ENCODE data around the gene PUSL1. TPM values are rescaled to one million over a fixed set of nuclear protein-coding genes. Genes with fewer than 3 reads are reported as not detected.

The PUSL1 gene
- total RNA-seq, 2 experiments from 2014 or later, result 24.0 to 26.2 TPM

GRCh38 chr1:1348420-1349255 lies 40.2 kb downstream of the PUSL1 start:
- Mint-ChIP-seq H3K4me1 (ENCODE audit: low read depth) (peaks cover 27% of the 10 kb centered on the region), H3K36me3 (ENCODE audit: low read depth) (no peaks in the 10 kb centered on the region), H3K9me3 (ENCODE audit: insufficient read depth) (no peaks in the 10 kb centered on the region), H3K27ac (peak overlapping the region; percentile 57), H3K27me3 (ENCODE audit: low read depth) (peaks cover 15% of the 10 kb centered on the region), H3K4me3 (peak overlapping the region; percentile 70)
- CTCF ChIA-PET, result interaction anchor here (1.0 to 2.6 kb wide), 4 partner anchors 15 to 226 kb away, joined by 3 to 12 read pairs (median 6); partner anchors contain the start of gene AURKAIP1
- ATAC-seq (peak; percentile 47), DNase-seq (no peak)
- POLR2A ChIA-PET, result interaction anchor here (0.6 kb wide), 1 partner anchor 72 kb away, joined by 3 read pairs; no protein-coding TSS in a partner anchor

DNA sequence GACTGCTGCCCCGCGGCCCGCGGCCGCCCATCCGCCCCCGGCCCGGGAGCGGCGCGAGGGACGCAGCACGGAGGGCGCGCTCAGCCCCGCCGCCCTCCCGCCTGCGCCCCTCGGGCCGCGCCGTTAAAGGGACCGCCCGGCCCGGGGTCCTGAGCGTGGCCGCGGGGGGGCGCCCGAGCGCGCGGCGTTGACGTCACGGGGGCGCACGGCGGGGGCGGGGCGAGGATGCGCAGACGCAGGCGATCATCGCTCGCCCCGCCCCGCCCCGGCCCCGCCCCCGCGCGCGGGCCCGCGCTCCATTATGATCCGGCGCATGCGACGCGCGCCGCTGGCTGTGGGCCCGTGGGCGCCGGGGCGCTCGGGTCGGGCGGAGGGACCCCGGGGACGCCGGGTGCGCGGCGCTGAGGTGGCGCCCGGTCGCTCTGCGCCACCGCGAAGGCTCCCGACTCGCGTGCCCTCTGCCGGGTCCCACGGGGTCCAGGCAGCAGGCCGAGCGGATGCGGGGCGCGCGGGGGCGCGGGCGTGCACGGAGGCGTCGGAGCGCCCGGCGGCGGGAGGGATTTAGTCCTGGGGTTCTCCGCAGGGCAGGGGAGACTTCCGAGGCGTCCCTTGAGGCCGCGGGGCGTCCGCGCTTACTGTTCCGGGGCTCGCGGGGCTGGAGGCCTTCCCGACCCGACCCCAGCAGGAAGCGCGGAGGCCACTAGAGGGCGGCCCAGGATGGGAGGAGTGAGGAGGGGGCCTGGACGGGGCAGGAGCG lies 41.0 kb downstream of the PUSL1 start, which contains the start of gene DVL1:
Gene DVL1, minus strand, starts transcription at position 163 of the 757 bp plus-strand sequence. CDS start 353 bp downstream, outside the sequence.
- ChIA-PET POLR2A (no interaction called here), CTCF (interaction anchor here (1.9 to 2.6 kb wide), 2 partner anchors 22 to 26 kb away, joined by 8 to 12 read pairs; partner anchors contain the start of gene AURKAIP1)
- Mint-ChIP-seq H3K27me3 (ENCODE audit: low read depth) (peaks cover 21% of the 10 kb centered on the region), H3K36me3 (ENCODE audit: low read depth) (no peaks in the 10 kb centered on the region), H3K27ac (peak within 1 kb of the TSS; percentile 57), H3K4me3 (peak within 1 kb of the TSS; percentile 70), H3K4me1 (ENCODE audit: low read depth) (peaks cover 29% of the 10 kb centered on the region), H3K9me3 (ENCODE audit: insufficient read depth) (no peaks in the 10 kb centered on the region)
- DNase-seq, result peak; percentile 73
- ATAC-seq, result peak; percentile 84

GRCh38 chr1:1351511-1352427 lies 43.4 kb downstream of the PUSL1 start:
- peaks cover 21% of the 10 kb centered on the region for H3K27me3 Mint-ChIP-seq (ENCODE audit: low read depth)
- ATAC-seq (no peak), DNase-seq (no peak)
- CTCF ChIA-PET, result interaction anchor here (2.7 kb wide), 1 partner anchor 20 kb away, joined by 14 read pairs; no protein-coding TSS in a partner anchor
- peak overlapping the region; percentile 70 for H3K27ac Mint-ChIP-seq
- POLR2A ChIA-PET, result interaction anchor here (1.1 kb wide), 1 partner anchor 19 kb away, joined by 4 read pairs; no protein-coding TSS in a partner anchor
- H3K9me3 Mint-ChIP-seq (ENCODE audit: insufficient read depth), result no peaks in the 10 kb centered on the region
- H3K4me1 Mint-ChIP-seq (ENCODE audit: low read depth), result peaks cover 25% of the 10 kb centered on the region
- peak overlapping the region; percentile 56 for H3K4me3 Mint-ChIP-seq
- no peaks in the 10 kb centered on the region for H3K36me3 Mint-ChIP-seq (ENCODE audit: low read depth)

DNA sequence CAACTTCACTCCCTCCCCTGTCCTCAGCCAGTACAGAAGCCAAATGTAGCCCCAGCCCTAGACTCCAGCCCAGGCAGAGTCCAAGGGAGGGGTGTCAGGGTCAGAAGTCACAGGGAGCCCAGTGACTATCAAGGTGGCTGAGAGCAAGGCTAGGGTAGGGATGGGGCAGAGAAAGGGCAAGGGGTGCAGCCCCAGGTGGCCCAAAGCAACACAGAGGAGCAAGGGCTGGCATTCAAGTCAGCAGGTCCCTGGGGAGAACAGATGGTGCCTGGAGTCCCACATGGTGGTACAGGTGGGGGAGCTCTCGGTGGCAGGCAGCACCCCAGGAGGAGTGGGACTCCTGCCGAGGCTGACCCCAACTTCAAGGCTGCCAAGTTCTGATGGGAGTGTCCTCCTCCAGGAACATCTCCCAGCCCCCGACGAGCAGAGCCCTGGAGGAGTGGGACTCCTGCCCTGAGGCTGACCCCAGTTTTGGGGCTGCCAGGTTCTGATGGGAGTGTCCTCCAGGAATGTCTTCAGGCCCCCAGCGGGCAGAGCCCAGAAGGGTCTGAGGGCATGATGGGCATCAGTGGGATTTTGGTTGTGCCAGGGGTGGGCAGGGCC lies 44.5 kb downstream of the PUSL1 start:
- ChIA-PET POLR2A (no interaction called here), CTCF (interaction anchor here (2.7 kb wide), 1 partner anchor 19 kb away, joined by 14 read pairs; no protein-coding TSS in a partner anchor)
- Mint-ChIP-seq H3K9me3 (ENCODE audit: insufficient read depth) (no peaks in the 10 kb centered on the region), H3K27me3 (ENCODE audit: low read depth) (peaks cover 23% of the 10 kb centered on the region), H3K4me3 (no peak overlapping the region), H3K4me1 (ENCODE audit: low read depth) (peaks cover 16% of the 10 kb centered on the region), H3K27ac (no peak overlapping the region), H3K36me3 (ENCODE audit: low read depth) (no peaks in the 10 kb centered on the region)
- ATAC-seq, result no peak
- no peak for DNase-seq

- H3K36me3 Mint-ChIP-seq (ENCODE audit: low read depth), result no peaks in the 10 kb centered on the region
- H3K27me3 Mint-ChIP-seq (ENCODE audit: low read depth), result peaks cover 23% of the 10 kb centered on the region
- no peaks in the 10 kb centered on the region for H3K9me3 Mint-ChIP-seq (ENCODE audit: insufficient read depth)
- no peak overlapping the region for H3K4me3 Mint-ChIP-seq
- POLR2A ChIA-PET, result interaction anchor here (0.6 to 0.7 kb wide), 2 partner anchors 18 to 146 kb away, joined by 3 read pairs; no protein-coding TSS in a partner anchor
- peaks cover 16% of the 10 kb centered on the region for H3K4me1 Mint-ChIP-seq (ENCODE audit: low read depth)
- H3K27ac Mint-ChIP-seq, result no peak overlapping the region
- CTCF ChIA-PET, result interaction anchor here (2.7 kb wide), 1 partner anchor 18 kb away, joined by 14 read pairs; no protein-coding TSS in a partner anchor
- no peak for ATAC-seq
- DNase-seq, result no peak
These were observed 45.2 kb downstream of the PUSL1 start for GRCh38 chr1:1353389-1354151.

DNA sequence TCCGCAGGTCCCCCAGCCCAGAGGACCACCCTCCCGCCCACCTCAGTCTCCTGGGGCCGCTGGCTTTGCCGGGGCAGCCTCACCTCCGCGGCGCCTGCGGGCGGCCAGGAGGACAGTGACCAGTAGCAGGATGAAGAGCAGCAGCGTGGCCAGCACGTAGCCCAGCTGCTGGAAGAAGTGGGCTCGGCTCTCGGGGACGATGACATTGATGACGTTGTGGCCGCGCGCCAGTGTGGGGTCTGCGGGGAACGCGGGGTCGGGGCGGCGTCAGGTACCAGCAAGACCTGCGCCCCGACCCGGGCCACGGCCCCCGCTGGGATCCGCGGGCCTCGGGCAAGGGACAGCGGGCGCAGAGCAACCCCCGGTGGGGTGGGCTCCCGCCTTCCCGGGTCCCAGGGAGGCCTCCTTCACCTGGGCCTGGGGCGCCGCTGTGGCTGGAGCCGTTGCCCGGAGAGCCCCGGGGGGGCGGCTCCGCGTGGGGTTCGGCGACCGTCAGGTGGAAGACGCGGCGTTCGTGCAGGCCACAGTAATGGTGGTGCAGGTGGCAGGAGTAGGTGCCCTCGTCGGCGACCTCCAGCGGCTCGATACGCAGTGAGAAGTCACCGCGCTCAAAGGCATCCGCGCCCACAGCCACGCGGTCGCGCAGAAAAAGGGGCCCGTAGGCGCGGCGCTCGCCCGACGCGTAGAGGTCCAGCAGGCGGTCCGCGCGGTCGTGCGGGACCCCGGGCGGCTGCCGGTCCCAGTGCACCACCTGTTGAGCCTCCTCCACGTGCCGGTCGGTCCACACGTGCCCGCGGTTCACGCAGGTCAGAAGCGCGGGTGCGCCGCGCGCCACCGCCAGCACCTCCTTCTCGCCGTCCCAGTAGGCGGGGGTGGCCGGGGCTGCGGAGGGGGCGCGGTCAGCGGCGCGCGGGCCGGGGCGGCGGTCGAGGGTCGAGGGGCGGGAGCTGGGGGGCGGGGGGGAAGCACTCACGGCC lies 46.2 kb downstream of the PUSL1 start:
- Mint-ChIP-seq H3K36me3 (ENCODE audit: low read depth) (no peaks in the 10 kb centered on the region), H3K27me3 (ENCODE audit: low read depth) (peaks cover 26% of the 10 kb centered on the region), H3K9me3 (ENCODE audit: insufficient read depth) (no peaks in the 10 kb centered on the region), H3K27ac (no peak overlapping the region), H3K4me3 (no peak overlapping the region), H3K4me1 (ENCODE audit: low read depth) (peaks cover 25% of the 10 kb centered on the region)
- DNase-seq (no peak), ATAC-seq (no peak)
- ChIA-PET POLR2A (interaction anchor here (0.7 to 1.3 kb wide), 2 partner anchors 17 to 21 kb away, joined by 3 to 7 read pairs; partner anchors contain the start of gene AURKAIP1), CTCF (no interaction called here)

DNA sequence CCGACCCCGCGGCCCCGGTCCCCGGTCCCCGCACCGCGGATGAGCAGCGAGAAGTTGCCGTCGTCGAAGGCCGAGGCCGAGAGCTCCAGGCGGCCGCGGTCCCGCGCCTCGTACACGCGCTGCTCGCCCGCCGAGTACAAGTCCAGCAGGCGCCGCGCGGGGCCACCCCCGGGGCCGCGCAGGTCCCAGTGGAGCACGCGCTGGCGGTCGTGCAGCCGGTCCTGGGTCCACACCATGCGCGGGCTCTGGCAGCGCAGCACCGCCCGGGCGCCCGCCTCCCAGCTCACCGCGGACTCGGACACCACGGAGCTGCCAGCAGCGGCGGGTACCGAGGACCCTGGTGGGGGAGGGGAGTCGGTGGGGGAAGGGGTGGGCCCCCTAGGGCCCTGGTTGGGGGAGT lies 47.0 kb downstream of the PUSL1 start:
- Mint-ChIP-seq H3K27me3 (ENCODE audit: low read depth) (peaks cover 26% of the 10 kb centered on the region), H3K4me3 (no peak overlapping the region), H3K36me3 (ENCODE audit: low read depth) (no peaks in the 10 kb centered on the region), H3K9me3 (ENCODE audit: insufficient read depth) (no peaks in the 10 kb centered on the region), H3K4me1 (ENCODE audit: low read depth) (peaks cover 27% of the 10 kb centered on the region), H3K27ac (no peak overlapping the region)
- ATAC-seq (peak; percentile 15), DNase-seq (no peak)
- CTCF ChIA-PET, result no interaction called here
- POLR2A ChIA-PET, result interaction anchor here (1.3 kb wide), 1 partner anchor 20 kb away, joined by 7 read pairs; the partner anchor contains the start of gene AURKAIP1

- no peak for DNase-seq
- CTCF ChIA-PET, result no interaction called here
These were observed 47.9 kb downstream of the PUSL1 start for GRCh38 chr1:1356166-1356795.

DNA sequence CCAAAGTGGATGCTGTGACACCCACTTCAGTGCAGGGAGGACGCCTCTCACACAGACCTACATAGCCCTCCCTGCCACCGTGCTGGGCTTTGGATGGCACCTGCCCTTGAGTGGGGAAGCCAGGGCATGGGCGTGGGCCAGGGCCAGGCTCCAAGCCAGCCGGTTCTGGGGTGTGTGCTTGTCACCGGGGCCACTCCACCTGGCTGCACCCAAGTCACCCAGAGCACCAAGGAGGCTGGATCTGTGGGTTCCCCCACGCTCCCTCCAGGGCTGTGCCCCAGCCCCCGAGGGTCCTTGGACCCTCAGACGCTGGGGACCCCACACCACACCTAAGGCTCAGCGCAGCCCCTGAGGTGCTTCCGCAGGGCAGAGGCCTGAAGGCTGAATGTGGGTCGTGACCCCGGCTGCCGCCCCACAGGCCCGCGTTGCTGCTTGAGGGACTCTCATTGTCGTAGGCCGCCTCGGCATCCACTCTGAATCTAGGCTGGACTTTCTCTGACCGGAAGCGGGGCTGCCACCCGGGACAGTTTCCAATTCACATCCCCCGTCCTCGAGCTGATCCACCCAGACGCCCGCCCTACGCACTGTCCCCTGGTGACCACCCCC lies 48.5 kb downstream of the PUSL1 start:
- peak; percentile 31 for ATAC-seq
- ChIA-PET CTCF (no interaction called here), POLR2A (no interaction called here)

More at GRCh38 chr1:1356166-1356795, 47.9 kb downstream of the PUSL1 start:
- POLR2A ChIA-PET, result no interaction called here
- peaks cover 27% of the 10 kb centered on the region for H3K4me1 Mint-ChIP-seq (ENCODE audit: low read depth)
- H3K36me3 Mint-ChIP-seq (ENCODE audit: low read depth), result no peaks in the 10 kb centered on the region
- H3K9me3 Mint-ChIP-seq (ENCODE audit: insufficient read depth), result no peaks in the 10 kb centered on the region
- H3K27ac Mint-ChIP-seq, result no peak overlapping the region
- no peak for ATAC-seq
- H3K27me3 Mint-ChIP-seq (ENCODE audit: low read depth), result peaks cover 32% of the 10 kb centered on the region
- no peak overlapping the region for H3K4me3 Mint-ChIP-seq

More for the DNA sequence above, 48.5 kb downstream of the PUSL1 start:
- no peaks in the 10 kb centered on the region for H3K9me3 Mint-ChIP-seq (ENCODE audit: insufficient read depth)
- H3K27ac Mint-ChIP-seq, result no peak overlapping the region
- peaks cover 32% of the 10 kb centered on the region for H3K27me3 Mint-ChIP-seq (ENCODE audit: low read depth)
- peaks cover 27% of the 10 kb centered on the region for H3K4me1 Mint-ChIP-seq (ENCODE audit: low read depth)
- H3K4me3 Mint-ChIP-seq, result no peak overlapping the region
- no peaks in the 10 kb centered on the region for H3K36me3 Mint-ChIP-seq (ENCODE audit: low read depth)
- DNase-seq, result no peak

Measured in activated CD8-positive, alpha-beta T cell treated with anti-CD3 and anti-CD28 coated beads, Interleukin-2, amount 10 ng/mL, durations not matched to agents 7 days and 5 days (primary cell).